ENCODE measurements around the gene EXTL1.

EXTL1 gene

GRCh38 chr1:26009796-26010447 lies 11.7 kb upstream of the EXTL1 start:
- DNase-seq (ENCODE audit: low read depth): no peak
- TF ChIP-seq CTCF (IDR thresholded peaks at IDR 0.05; ENCODE audit: control insufficient read depth, extremely low read depth, insufficient read depth): no peak
- H3K4me3 ChIP-seq (ENCODE audit: low read depth, low read length): no peak overlapping the region

- TF ChIP-seq CTCF (IDR thresholded peaks at IDR 0.05; ENCODE audit: control insufficient read depth, extremely low read depth, insufficient read depth): no peak
- H3K4me3 ChIP-seq (ENCODE audit: low read depth, low read length): no peak overlapping the region
- DNase-seq (ENCODE audit: low read depth): no peak
Measured at GRCh38 chr1:26010825-26011224, 10.8 kb upstream of the EXTL1 start.

GRCh38 chr1:26012864-26013263 lies 8.7 kb upstream of the EXTL1 start:
- TF ChIP-seq CTCF (IDR thresholded peaks at IDR 0.05; ENCODE audit: control insufficient read depth, extremely low read depth, insufficient read depth): no peak

GRCh38 chr1:26014179-26014578 lies 7.4 kb upstream of the EXTL1 start:
- DNase-seq (ENCODE audit: low read depth): no peak
- TF ChIP-seq CTCF (IDR thresholded peaks at IDR 0.05; ENCODE audit: control insufficient read depth, extremely low read depth, insufficient read depth): no peak
- H3K4me3 ChIP-seq (ENCODE audit: low read depth, low read length): no peak overlapping the region

More at GRCh38 chr1:26012864-26013263, 8.7 kb upstream of the EXTL1 start:
- no peak overlapping the region for H3K4me3 ChIP-seq (ENCODE audit: low read depth, low read length)
- DNase-seq (ENCODE audit: low read depth): peak; percentile 21

GRCh38 chr1:26015358-26015757 lies 6.2 kb upstream of the EXTL1 start:
- no peak for TF ChIP-seq CTCF (IDR thresholded peaks at IDR 0.05; ENCODE audit: control insufficient read depth, extremely low read depth, insufficient read depth)
- no peak overlapping the region for H3K4me3 ChIP-seq (ENCODE audit: low read depth, low read length)
- no peak for DNase-seq (ENCODE audit: low read depth)

- DNase-seq (ENCODE audit: low read depth): no peak
- TF ChIP-seq CTCF (IDR thresholded peaks at IDR 0.05; ENCODE audit: control insufficient read depth, extremely low read depth, insufficient read depth): no peak
- H3K4me3 ChIP-seq (ENCODE audit: low read depth, low read length): no peak overlapping the region
Measured at GRCh38 chr1:26016258-26016952, 5.2 kb upstream of the EXTL1 start.

Measured in LNCaP clone FGC (cell line).